ENCODE data around the gene GALNT2. TPM values are rescaled to one million over a fixed set of nuclear protein-coding genes. Genes with fewer than 3 reads are reported as not detected.

Gene GALNT2
- polyA plus RNA-seq, 1 of the 3 experiments (the other 2 are of a cell fraction) = 118 TPM

DNA sequence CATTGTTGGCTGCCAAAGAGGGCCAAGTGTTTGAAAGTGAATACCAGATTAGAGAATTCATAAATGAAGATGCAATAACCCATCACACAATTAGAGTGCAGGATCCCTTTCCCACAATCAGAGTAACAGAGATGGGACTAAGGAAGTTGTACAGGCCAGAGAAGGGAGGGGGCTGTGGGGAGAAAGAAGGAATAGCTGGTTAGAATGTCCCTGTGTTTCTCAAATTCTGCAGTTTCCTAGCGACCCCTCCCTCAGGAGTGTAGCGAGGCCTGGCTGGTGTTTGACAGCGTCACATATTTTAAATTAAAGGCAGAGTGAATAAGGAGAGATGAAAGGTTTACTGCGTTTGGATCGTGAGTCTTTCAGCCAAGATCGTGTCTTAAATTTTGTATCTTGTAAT is 58.1 kb downstream of the GALNT2 start:
- H3K9me2 ChIP-seq = no peaks in the 10 kb centered on the region
- no peak overlapping the region; a peak in 1 of 4 replicates for H3K27ac ChIP-seq (ENCODE audit: low read depth in 2 of 2, low read length in 1 of 2)
- ChIA-PET CTCF (no interaction called here), POLR2A (no interaction called here)
- WGBS (ENCODE audit: low lambda C conversion rate) = 92% methylated on average over 6 of the region's 6 CpGs
- H3K9ac ChIP-seq = no peak overlapping the region
- H3K27me3 ChIP-seq (ENCODE audit: insufficient read depth) = no peaks in the 10 kb centered on the region
- H2AFZ ChIP-seq (ENCODE audit: low read depth) = no peak overlapping the region
- no peaks in the 10 kb centered on the region for H3K9me3 ChIP-seq
- H3K4me2 ChIP-seq = no peak overlapping the region
- no peak overlapping the region for H3K4me3 ChIP-seq (ENCODE audit: low read depth in 2 of 2, low read length in 1 of 2)
- peaks cover 68% of the 10 kb centered on the region for H4K20me1 ChIP-seq (ENCODE audit: insufficient read depth)
- TF ChIP-seq, protein P1, sequence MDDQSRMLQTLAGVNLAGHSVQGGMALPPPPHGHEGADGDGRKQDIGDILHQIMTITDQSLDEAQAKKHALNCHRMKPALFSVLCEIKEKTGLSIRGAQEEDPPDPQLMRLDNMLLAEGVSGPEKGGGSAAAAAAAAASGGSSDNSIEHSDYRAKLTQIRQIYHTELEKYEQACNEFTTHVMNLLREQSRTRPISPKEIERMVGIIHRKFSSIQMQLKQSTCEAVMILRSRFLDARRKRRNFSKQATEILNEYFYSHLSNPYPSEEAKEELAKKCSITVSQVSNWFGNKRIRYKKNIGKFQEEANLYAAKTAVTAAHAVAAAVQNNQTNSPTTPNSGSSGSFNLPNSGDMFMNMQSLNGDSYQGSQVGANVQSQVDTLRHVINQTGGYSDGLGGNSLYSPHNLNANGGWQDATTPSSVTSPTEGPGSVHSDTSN (IDR thresholded peaks at IDR 0.05) = no peak
- TF ChIP-seq FOSL2 (IDR thresholded peaks at IDR 0.05; ENCODE audit: borderline replicate concordance, low read depth) (no peak), EP300 (IDR thresholded peaks at IDR 0.05; ENCODE audit: borderline replicate concordance in 1 of 2, low read depth in 1 of 2, low read length in 1 of 2) (no peak), NFIC (IDR thresholded peaks at IDR 0.05; ENCODE audit: borderline replicate concordance) (no peak), RFX5 (IDR thresholded peaks at IDR 0.05; ENCODE audit: low read length) (no peak), RAD21 (IDR thresholded peaks at IDR 0.05; ENCODE audit: low read length) (no peak), MEF2A (IDR thresholded peaks at IDR 0.05; ENCODE audit: borderline replicate concordance, low read depth) (no peak), GABPA (IDR thresholded peaks at IDR 0.05; ENCODE audit: low read depth) (no peak)
- TF ChIP-seq, protein P2, sequence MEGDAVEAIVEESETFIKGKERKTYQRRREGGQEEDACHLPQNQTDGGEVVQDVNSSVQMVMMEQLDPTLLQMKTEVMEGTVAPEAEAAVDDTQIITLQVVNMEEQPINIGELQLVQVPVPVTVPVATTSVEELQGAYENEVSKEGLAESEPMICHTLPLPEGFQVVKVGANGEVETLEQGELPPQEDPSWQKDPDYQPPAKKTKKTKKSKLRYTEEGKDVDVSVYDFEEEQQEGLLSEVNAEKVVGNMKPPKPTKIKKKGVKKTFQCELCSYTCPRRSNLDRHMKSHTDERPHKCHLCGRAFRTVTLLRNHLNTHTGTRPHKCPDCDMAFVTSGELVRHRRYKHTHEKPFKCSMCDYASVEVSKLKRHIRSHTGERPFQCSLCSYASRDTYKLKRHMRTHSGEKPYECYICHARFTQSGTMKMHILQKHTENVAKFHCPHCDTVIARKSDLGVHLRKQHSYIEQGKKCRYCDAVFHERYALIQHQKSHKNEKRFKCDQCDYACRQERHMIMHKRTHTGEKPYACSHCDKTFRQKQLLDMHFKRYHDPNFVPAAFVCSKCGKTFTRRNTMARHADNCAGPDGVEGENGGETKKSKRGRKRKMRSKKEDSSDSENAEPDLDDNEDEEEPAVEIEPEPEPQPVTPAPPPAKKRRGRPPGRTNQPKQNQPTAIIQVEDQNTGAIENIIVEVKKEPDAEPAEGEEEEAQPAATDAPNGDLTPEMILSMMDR (IDR thresholded peaks at IDR 0.05) = no peak
- TF ChIP-seq, protein P3, sequence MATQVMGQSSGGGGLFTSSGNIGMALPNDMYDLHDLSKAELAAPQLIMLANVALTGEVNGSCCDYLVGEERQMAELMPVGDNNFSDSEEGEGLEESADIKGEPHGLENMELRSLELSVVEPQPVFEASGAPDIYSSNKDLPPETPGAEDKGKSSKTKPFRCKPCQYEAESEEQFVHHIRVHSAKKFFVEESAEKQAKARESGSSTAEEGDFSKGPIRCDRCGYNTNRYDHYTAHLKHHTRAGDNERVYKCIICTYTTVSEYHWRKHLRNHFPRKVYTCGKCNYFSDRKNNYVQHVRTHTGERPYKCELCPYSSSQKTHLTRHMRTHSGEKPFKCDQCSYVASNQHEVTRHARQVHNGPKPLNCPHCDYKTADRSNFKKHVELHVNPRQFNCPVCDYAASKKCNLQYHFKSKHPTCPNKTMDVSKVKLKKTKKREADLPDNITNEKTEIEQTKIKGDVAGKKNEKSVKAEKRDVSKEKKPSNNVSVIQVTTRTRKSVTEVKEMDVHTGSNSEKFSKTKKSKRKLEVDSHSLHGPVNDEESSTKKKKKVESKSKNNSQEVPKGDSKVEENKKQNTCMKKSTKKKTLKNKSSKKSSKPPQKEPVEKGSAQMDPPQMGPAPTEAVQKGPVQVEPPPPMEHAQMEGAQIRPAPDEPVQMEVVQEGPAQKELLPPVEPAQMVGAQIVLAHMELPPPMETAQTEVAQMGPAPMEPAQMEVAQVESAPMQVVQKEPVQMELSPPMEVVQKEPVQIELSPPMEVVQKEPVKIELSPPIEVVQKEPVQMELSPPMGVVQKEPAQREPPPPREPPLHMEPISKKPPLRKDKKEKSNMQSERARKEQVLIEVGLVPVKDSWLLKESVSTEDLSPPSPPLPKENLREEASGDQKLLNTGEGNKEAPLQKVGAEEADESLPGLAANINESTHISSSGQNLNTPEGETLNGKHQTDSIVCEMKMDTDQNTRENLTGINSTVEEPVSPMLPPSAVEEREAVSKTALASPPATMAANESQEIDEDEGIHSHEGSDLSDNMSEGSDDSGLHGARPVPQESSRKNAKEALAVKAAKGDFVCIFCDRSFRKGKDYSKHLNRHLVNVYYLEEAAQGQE (IDR thresholded peaks at IDR 0.05; ENCODE audit: low read depth, low read length) = no peak
- TF ChIP-seq, protein P4, sequence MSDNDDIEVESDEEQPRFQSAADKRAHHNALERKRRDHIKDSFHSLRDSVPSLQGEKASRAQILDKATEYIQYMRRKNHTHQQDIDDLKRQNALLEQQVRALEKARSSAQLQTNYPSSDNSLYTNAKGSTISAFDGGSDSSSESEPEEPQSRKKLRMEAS (IDR thresholded peaks at IDR 0.05; ENCODE audit: low read depth) = no peak
- no peaks in the 10 kb centered on the region for H3F3A ChIP-seq (replicated peaks; ENCODE audit: insufficient read depth)
- H3K4me1 ChIP-seq (ENCODE audit: control insufficient read depth in 1 of 2, insufficient read depth in 2 of 2, low read depth in 1 of 2, low read length in 1 of 2) = peaks cover 27 to 36% of the 10 kb centered on the region in 2 experiments; a peak in 2 of 4 replicates
- peaks cover 94% of the 10 kb centered on the region for H3K79me2 ChIP-seq (ENCODE audit: insufficient read depth)
- H3K36me3 ChIP-seq (replicated peaks in 1 of 2; ENCODE audit: control insufficient read depth in 1 of 2, insufficient read depth in 2 of 2, low read length in 1 of 2) = peaks cover 7 to 8% of the 10 kb centered on the region in 2 experiments
- DNase-seq = no peak
